MCF 10A (cell line): ENCODE measurements around the gene CHRNB4. TPM values are rescaled to one million over a fixed set of nuclear protein-coding genes. Genes with fewer than 3 reads are reported as not detected.
A peak's percentile ranks its signal among the peaks of the same experiment; 100 is the strongest.
"Not testable (repeated sequence)": the region's sequence is repeated elsewhere in the genome, so short reads cannot be mapped to it uniquely, and the experiment has no call there.

ENCODE experiments used
- BruUV-seq: library from RNA; stranded (reverse); fragments of 400-500 nt; replicated peaks from 2 replicates; lab custom pipeline; 2021; lab: Mats Ljungman, UMichigan
- CTCF ChIA-PET: fragments of 300-600 bp; sonication (Branson Sonifier 250); formaldehyde crosslinking; extraction: SDS; loops from one replicate; lab custom pipeline; 2021; ENCODE audit warnings: antibody characterized with exemption, inconsistent platforms; lab: Yijun Ruan, JAX
- POLR2A ChIA-PET: fragments of 300-600, 350-650 bp; sonication (Branson Sonifier 250); formaldehyde crosslinking; extraction: SDS; loops from one replicate; lab custom pipeline; 2020; ENCODE audit warnings: antibody characterized with exemption, inconsistent platforms; lab: Yijun Ruan, JAX
- DNase-seq: peaks from one replicate; pipeline ENCODE4 v3.0.0-alpha.2; 2018; ENCODE audit not compliant: unreplicated experiment
- H3K27ac Mint-ChIP-seq: one replicate; pipeline ENCODE4 v1.8.0; 2022; ENCODE audit warnings: mild to moderate bottlenecking, low read depth, mixed read lengths; ENCODE audit not compliant: unreplicated experiment
- H3K27me3 Mint-ChIP-seq: one replicate; pipeline ENCODE4 v1.8.0; 2022; ENCODE audit warnings: mixed read lengths; ENCODE audit not compliant: insufficient read depth, unreplicated experiment
- H3K36me3 Mint-ChIP-seq: one replicate; pipeline ENCODE4 v1.8.0; 2022; ENCODE audit warnings: mild to moderate bottlenecking, moderate library complexity, mixed read lengths; ENCODE audit not compliant: insufficient read depth, unreplicated experiment
- H3K4me1 Mint-ChIP-seq: one replicate; pipeline ENCODE4 v1.8.0; 2022; ENCODE audit warnings: mixed read lengths; ENCODE audit not compliant: insufficient read depth, unreplicated experiment
- H3K4me3 Mint-ChIP-seq: one replicate; pipeline ENCODE4 v1.8.0; 2022; ENCODE audit warnings: mild to moderate bottlenecking, moderate library complexity, mixed read lengths; ENCODE audit not compliant: unreplicated experiment
- H3K9me3 Mint-ChIP-seq: one replicate; pipeline ENCODE4 v1.8.0; 2022; ENCODE audit warnings: mixed read lengths; ENCODE audit not compliant: unreplicated experiment
- CTCF ChIP-seq: fragments of 200-600 bp; IDR thresholded peaks from one replicate; pipeline ENCODE4 v1.8.0; 2022; ENCODE audit warnings: antibody characterized with exemption, mild to moderate bottlenecking; ENCODE audit not compliant: unreplicated experiment
- intact Hi-C: fragments of 100-400 bp; cut with micrococcal nuclease; formaldehyde crosslinking; loops from 2 replicates; pipeline ENCODE4 v1.14.1; 2022
- total RNA-seq: library from RNA; stranded (reverse); gene quantifications from 2 replicates; pipeline ENCODE4 v1.2.3, GENCODE V29; 2022

The CHRNB4 gene
- total RNA-seq, 1 experiment from 2014 or later: not detected

- intact Hi-C loops: no loop called here
- no TSS peak for BruUV-seq
- ChIA-PET CTCF (interaction anchor here (0.6 to 2.5 kb wide), 5 partner anchors 26 to 492 kb away, joined by 3 to 10 read pairs (median 4); no protein-coding TSS in a partner anchor), POLR2A (no interaction called here)
- Mint-ChIP-seq H3K4me1 (no peaks in the 10 kb centered on the region), H3K36me3 (no peaks in the 10 kb centered on the region), H3K4me3 (no peak overlapping the region), H3K9me3 (no peaks in the 10 kb centered on the region), H3K27ac (no peak overlapping the region), H3K27me3 (no peaks in the 10 kb centered on the region)
- DNase-seq: peak; percentile 23
- no peak for TF ChIP-seq CTCF
Observed at GRCh38 chr15:78684657-78685056, 43.6 kb upstream of the CHRNB4 start.

- H3K27me3 Mint-ChIP-seq, H3K4me1 Mint-ChIP-seq, H3K27ac Mint-ChIP-seq, POLR2A ChIA-PET, BruUV-seq, intact Hi-C loops, H3K9me3 Mint-ChIP-seq, H3K36me3 Mint-ChIP-seq, H3K4me3 Mint-ChIP-seq, DNase-seq: not testable (repeated sequence)
- CTCF ChIA-PET: interaction anchor here (1.0 to 2.5 kb wide), 2 partner anchors 27 to 59 kb away, joined by 4 to 10 read pairs; no protein-coding TSS in a partner anchor
Observed at GRCh38 chr15:78683599-78683998, 42.6 kb upstream of the CHRNB4 start.

GRCh38 chr15:78682693-78683410 lies 41.8 kb upstream of the CHRNB4 start:
- no peaks in the 10 kb centered on the region for H3K4me1 Mint-ChIP-seq
- POLR2A ChIA-PET: no interaction called here
- H3K4me3 Mint-ChIP-seq: no peak overlapping the region
- intact Hi-C loops: no loop called here
- no peaks in the 10 kb centered on the region for H3K36me3 Mint-ChIP-seq
- DNase-seq: no peak
- CTCF ChIA-PET: no interaction called here
- no peak overlapping the region for H3K27ac Mint-ChIP-seq
- no peaks in the 10 kb centered on the region for H3K27me3 Mint-ChIP-seq
- H3K9me3 Mint-ChIP-seq: no peaks in the 10 kb centered on the region
- no TSS peak for BruUV-seq
- no peak for TF ChIP-seq CTCF

GRCh38 chr15:78682004-78682651 lies 41.1 kb upstream of the CHRNB4 start:
- BruUV-seq: no TSS peak
- ChIA-PET CTCF (no interaction called here), POLR2A (no interaction called here)
- no peak for TF ChIP-seq CTCF
- DNase-seq: no peak
- H3K4me3 Mint-ChIP-seq: no peak overlapping the region
- H3K4me1 Mint-ChIP-seq: no peaks in the 10 kb centered on the region
- H3K27ac Mint-ChIP-seq: no peak overlapping the region
- H3K27me3 Mint-ChIP-seq: no peaks in the 10 kb centered on the region
- H3K9me3 Mint-ChIP-seq: no peaks in the 10 kb centered on the region
- H3K36me3 Mint-ChIP-seq: no peaks in the 10 kb centered on the region
- intact Hi-C loops: no loop called here
